ENCODE results near the gene ETDA.
"Not testable (repeated sequence)": the region's sequence is repeated elsewhere in the genome, so short reads cannot be mapped to it uniquely, and the experiment has no call there.

ETDA gene

DNA sequence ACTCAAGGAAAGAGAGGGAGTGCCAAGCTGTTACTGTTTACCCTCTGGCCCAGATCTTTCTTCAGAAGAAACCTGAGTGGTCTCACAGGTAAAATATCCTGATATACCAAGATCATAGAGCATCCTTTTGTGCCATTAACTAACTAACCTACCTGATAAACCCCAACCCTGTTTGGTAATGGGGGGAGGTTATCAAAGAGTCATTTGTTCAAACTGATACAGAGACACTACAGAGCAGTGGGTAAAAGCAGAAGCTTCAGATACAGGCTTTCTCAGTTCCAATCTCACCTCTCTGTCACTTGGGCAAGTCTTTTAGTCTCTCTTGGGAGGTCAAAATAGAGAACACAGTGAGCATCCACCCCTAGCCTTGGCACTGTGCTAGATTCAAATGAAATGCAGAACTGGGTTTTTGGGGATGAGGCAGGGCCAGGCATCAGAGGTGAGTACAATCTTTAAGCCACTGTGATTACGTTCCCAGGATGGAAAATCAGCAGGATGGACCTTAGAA is at the start of gene ETDA:
Gene ETDA, plus strand, starts transcription at position 51 of the 508 bp plus-strand sequence. CDS start 1,216 bp downstream, outside the sequence.
- not testable (repeated sequence) for DNase-seq

DNA sequence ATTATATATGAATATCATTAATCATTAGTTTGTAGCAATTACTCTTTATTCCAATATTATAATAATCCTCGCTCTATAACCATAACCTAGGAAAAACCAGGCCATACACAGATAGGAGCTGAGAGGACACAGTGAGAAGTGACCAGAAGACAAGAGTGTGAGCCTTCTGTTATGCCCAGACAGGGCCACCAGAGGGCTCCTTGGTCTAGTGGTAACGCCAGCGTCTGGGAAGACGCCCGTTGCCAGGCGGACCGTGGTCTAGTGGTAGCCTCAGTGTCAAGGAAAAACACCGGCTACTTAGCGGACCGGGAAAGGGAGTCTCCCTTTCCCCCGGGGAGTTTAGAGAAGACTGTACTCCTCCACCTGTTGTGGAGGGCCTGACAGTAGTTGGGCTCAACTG is 45.4 kb upstream of the ETDA start:
- not testable (repeated sequence) for DNase-seq

DNA sequence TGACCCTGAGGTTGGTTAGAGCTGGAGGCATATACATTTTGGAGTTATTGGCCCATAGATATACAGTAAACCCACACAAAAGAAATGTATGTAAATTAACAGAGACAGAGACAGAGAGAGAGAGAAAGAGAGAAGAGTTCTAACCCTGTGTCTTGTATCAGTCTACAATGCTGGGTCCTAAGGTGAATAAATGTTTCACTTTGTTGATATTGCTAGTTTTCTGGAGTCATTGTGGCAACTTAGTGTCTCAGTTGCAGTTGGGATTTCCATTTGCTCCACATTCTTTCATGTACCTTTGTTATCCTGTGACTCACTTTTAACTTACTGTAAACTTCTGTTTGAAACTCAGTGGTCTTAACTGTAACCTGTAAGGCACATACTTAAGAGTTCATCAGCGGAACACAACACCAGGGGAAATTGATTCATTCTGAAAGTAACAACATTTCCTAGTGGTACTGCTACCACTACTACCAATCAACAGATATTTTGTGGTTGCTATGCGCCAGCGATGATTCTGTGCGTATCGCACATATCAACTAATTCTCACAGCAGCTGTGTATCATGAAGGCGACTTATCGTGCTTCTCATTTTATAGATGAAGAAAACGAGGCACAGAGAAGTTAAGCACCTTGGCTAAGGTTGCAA is 38.5 kb upstream of the ETDA start:
- DNase-seq = no peak

DNA sequence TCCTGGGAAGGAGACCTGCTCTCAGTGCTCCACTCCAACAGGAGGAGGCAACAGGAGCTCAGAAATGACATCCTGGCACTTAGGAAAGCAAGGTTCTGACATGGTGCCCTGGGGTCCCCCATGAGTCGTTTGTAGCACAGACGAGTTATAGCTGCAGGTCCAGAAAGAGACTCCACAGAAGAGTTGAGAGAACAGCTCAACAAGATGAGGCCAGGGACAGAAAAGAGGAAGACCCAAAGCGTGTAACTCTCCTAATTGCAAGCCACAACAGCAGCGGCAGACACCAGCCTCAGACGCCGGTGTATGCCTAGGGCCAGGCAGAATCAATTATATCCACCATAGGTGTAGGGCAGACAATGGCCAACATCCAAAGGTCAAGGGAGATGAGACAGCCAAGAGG is 5.9 kb upstream of the ETDA start:
- not testable (repeated sequence) for DNase-seq

DNA sequence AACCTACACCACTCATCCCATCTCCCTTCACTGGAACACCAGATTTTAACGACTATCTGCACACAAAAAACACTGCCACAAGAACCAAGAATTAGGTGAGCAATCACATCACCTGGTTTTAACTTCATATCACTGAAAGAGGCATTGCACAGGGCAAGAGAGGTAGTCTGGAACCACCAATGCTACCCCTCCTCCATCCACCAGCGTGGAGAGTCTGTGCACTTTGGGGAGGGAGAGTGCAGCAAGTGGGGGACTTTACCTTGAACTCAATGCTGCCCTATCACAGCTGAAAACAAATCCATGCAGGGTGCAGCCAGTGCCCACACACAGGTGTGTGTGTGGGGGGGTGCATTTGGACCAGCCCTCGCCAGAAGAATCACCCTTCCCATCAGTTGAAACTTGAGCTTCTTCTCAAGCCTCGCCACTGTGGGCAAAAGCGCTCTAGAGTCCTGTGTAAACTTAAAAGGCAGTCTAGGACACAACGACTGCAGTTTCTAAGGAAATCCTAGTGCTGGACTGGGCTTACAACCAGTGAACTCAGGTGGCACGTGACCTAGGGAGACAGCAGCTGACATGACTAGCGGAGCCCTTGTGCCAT is 4.3 kb downstream of the ETDA start:
- not testable (repeated sequence) for DNase-seq

DNA sequence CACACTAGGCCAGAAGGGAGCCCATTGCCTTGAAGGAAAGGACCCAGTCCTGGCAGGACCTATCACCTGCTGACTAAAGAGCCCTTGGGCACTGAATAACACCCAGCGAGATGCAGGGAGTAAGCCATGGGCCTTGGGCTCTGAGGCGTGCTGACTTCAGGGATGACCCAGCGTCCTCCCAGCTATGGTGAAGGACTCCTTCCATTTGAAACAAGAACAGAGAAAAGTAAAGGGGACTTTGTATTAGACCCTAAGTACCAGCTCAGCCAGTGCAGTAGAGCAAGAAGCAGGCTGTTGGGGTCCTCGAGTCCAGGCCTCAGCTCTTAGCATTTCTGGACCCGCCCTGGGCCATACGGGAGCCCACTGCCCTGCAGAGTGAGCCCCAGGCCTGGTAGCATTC is 5.1 kb downstream of the ETDA start:
- no peak for DNase-seq

DNA sequence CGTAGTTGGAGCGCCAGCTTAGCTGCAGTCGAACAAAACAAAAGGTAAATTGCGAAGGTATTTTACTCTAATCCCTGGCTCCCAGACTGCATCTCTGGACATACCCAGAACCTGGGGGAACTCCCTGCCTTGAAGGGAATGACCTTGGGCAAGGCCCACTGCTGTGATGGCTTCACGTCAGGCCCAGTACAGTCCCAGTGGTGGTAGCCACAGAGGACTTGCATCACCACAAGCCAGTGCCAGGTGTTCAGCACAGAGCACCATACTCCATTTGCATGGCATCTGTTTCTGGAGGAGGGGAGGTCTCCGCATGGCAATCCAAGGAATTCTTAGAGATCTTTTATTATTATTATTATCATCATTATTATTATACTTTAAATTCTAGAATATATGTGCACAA is 5.6 kb downstream of the ETDA start:
- DNase-seq = no peak

DNA sequence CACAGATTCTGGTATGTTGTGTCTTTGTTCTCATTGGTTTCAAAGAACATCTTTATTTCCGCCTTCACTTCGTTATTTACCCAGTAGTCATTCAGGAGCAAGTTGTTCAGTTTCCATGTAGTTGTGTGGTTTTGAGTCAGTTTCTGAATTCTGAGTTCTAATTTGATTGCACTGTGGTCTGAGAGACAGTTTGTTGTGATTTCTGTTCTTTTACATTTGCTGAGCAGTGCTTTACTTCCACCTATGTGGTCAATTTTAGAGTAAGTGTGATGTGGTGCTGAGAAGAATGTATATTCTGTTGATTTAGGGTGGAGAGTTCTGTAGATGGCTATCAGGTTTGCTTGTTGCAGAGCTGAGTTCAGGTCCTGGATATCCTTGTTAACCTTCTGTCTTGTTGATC is 9.1 kb downstream of the ETDA start:
- DNase-seq = not testable (repeated sequence)

DNA sequence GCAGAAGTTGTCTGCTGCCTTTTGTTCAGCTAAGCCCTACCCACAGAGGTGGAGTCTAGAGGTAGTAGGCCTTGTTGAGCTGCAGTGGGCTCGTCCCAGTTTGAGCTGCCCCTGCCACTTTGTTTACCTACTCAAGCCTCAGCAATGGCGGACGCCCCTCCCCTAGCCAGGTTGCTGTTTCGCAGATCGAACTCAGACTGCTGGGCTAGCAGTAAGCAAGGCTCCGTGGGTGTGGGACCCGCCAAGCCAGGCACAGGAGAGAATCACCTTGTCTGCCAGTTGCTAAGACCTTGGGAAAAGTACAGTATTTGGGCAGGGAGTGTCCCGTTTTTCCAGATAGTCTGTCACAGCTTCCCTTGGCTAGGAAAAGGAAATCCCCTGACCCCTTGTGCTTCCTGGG is 11.5 kb downstream of the ETDA start:
- DNase-seq = not testable (repeated sequence)

DNA sequence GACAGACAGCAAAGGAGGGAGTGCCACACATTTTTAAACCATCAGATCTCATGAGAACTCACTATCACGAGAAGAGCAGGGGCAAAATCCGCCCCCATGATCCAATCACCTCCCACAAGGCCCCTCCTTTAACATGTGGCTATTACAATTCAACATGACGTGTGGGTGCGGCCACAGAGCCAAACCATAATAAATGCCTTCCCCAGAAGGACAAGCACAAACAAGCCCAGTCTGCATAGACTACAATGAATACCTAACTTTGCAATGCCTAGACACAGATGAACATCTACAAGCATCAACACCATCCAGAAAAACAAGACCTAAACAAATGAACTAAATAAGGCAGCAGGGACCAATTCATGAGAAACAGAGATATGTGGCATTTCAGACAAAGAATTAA is 12.3 kb downstream of the ETDA start:
- DNase-seq = no peak

DNA sequence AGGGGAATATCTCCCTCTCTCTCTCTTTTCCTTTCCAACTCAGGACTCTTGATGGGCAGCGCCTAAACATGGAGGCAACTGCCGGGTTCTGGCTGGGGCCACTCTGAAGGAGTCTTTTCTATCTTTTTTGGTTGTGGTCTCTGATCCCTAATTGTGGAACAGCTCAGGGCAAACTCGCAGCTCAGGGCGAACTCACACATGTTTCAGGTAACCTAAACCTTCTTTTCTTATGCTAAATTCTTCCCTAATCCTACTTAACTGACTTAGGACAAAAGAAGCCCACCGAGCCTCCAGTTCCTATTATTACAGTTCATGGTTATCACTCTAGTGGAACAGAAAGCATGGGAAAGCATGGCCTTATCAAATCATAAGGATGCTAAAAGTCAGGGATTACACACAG is 21.3 kb downstream of the ETDA start:
- DNase-seq = no peak

DNA sequence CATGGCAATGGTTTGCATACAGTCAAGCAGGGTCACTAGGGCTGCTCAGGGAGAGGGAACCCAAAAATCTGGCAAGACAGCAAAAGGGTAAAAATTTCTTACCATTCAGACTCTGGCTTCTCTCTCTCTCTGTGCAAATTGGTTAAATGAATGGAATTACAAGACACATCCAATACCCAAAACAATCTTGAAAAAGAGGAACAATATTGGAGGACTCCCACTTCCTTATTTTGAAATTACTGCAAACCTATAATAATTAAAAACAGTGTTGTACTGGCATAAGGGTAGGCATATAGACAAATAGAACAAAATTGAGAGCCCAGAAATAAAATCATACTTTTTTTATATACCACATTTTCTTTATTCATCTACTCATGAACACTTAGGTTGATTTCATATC is 24.1 kb downstream of the ETDA start:
- no peak for DNase-seq

DNA sequence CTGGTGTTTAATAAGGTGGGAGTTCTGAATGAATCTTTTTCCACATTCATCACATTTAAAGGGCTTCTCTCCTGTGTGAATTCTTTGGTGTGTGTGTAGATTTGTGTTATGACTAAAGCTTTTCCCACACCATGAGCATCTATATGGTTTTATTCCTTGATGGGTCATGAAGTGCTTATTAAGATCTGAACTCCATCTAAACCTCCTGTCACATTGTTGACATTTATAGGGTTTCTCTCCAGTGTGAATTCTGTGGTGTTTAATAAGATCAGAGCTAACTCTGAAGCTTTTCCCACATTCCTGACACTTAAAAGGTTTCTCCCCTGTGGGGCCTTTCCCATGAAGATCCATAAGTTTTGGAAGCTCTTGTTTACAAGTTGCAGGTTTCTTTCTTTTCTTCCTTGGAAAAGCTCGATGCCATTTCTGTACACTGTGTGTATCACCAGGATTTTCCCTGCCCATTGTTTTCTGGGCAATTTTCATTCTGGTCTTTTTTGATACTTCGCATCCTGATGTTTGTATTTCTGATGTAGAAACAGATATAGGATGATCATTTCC is 35.5 kb downstream of the ETDA start:
- DNase-seq = no peak

DNA sequence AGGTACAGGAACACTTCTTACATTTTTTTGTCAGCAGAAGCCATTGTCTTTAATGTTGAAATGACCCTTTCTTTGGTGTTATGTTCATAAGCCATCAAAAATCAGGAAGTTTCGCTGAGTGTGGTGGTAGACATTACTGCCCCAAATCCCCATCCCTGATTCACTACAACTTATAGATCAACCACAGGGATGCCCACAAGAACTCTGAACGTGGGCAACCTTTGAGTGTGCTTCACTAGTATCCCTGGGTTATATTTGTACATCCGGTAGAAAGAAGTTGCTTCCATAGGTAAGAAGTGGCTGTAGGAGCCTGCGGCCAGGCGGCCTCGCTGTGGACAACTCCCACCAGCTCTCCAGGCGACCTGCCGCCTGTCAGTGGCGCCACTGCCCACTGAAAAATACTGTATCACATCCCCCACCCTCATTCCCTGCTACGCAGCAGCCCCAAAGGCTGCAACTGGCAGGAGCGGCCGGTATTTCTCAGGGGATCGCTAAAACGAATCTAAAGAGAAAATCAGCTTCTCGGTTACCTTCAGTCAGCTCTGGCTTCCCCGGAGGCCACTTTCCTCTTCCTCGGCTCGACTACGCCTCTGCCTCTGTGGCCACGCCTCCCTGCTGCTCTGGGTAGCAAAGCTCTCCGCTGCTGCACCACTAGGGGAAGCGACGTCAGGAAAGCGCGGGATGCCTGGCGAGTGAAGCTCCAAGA is 43.5 kb downstream of the ETDA start:
- peak; percentile 53 for DNase-seq

DNA sequence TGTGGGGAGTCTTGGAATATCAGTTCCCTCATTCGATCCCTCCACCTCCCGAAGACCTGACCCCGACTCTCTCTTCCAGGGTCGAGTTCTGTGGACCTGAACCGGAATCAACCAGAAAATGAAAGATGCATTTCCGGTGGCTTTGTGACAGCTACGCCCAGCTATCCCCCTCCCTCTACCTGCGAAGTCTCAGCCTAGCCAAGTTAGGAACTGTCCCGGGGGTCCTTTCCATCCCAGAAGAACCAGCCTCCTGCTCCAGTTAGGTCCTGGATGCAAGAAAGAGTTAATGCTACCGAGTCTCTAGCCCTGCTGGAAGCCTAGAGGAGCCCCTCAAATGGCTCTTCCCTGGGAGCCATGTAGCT is 44.1 kb downstream of the ETDA start:
- no peak for DNase-seq

DNA sequence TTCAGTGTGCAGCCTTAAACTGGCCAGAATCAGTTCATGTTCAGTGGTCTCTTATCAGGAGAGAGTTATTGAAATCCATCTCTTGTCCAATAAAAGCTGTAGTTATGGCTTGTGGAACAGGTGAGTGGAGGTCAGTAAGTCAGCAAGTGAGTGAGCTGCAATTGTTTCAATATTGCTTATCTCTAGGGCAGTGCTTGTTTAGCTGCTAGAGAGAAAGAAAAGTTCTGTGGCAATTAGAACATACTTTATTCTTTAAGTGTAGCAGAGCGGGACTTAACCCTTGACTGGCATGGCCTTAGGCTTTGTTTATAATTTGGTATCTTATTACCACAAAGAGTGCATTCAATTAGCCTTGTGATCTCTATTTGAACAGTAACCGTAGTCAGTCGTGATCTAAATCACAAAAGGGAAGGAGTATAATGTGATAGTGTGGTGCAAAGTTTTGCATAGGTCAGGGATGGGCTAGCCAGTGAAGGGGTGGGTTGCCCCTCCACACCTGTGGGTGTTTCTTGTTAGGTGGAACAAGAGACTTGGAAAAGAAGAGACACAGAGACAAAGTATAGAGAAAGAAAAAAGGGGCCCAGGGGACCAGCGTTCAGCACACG is 50.5 kb downstream of the ETDA start:
- no peak for DNase-seq
